Gastroesophageal sphincter (tissue), 4 donors: ENCODE data around the gene MXD4. TPM values are rescaled to one million over a fixed set of nuclear protein-coding genes. Genes with fewer than 3 reads are reported as not detected.
"Not testable (repeated sequence)": the region's sequence is repeated elsewhere in the genome, so short reads cannot be mapped to it uniquely, and the experiment has no call there.

Experiments used
- ATAC-seq: fragments of 150-250 bp; one replicate; pipeline ENCODE4 v1.9.1; 2016; ENCODE audit warnings: mild to moderate bottlenecking, moderate library complexity
- H3K27ac ChIP-seq, 4 donors: fragments of 200-600 bp; sonication (generic) in 3 of 4; 1 replicate in 3 of 4; 2 replicates in 1 of 4; pipeline ENCODE4 v1.5.1; 2016 to 2019
- H3K27me3 ChIP-seq: fragments of 200-600 bp; sonication (generic); one replicate; pipeline ENCODE4 v1.5.1; 2019
- H3K36me3 ChIP-seq, 2 donors: fragments of 200-600 bp; sonication (generic); one replicate each; pipeline ENCODE4 v1.5.1; 2019; ENCODE audit warnings: control low read depth in 1 of 2
- H3K4me1 ChIP-seq, 3 donors: fragments of 200-600 bp; sonication (generic); 1 replicate in 2 of 3; 2 replicates in 1 of 3; pipeline ENCODE4 v1.5.1; 2016 to 2019; ENCODE audit warnings: control low read depth in 2 of 3
- H3K4me3 ChIP-seq, 2 donors: fragments of 200-600 bp; sonication (generic); one replicate each; pipeline ENCODE4 v1.5.1; 2019; ENCODE audit warnings: mild to moderate bottlenecking in 1 of 2, moderate library complexity in 1 of 2
- H3K9me3 ChIP-seq, 3 donors: fragments of 200-600 bp; sonication (generic); one replicate each; pipeline ENCODE4 v1.5.1; 2017 to 2019; ENCODE audit warnings: control low read depth in 2 of 3
- CTCF ChIP-seq, 4 experiments: fragments of 200-600 bp in 2 of 4; fragments of 450-650 bp in 2 of 4; sonication (generic) in 1 of 4; IDR thresholded peaks; one replicate each; pipeline ENCODE4 v1.5.1; 2017 to 2019; ENCODE audit warnings: antibody characterized with exemption in 4 of 4, mild to moderate bottlenecking in 2 of 4, moderate library complexity in 2 of 4
- EP300 ChIP-seq: sonication (generic); formaldehyde crosslinking; IDR thresholded peaks from one replicate; pipeline ENCODE4 v1.6.1; 2017; ENCODE audit warnings: antibody characterized with exemption, mild to moderate bottlenecking
- POLR2A ChIP-seq, 2 donors: fragments of 450-650 bp; IDR thresholded peaks; one replicate each; pipeline ENCODE4 v1.6.1; 2017; ENCODE audit warnings: antibody characterized with exemption in 2 of 2, mild to moderate bottlenecking in 2 of 2, moderate library complexity in 1 of 2
- POLR2AphosphoS5 ChIP-seq: sonication (generic); formaldehyde crosslinking; IDR thresholded peaks from one replicate; pipeline ENCODE4 v1.6.1; 2017; ENCODE audit warnings: antibody characterized with exemption
- WGBS, 2 donors: methylation state at CpG; one replicate each; pipeline ENCODE4 v1.1.5; 2018; ENCODE audit warnings: low coverage in 1 of 2; 5-methylcytosine and 5-hydroxymethylcytosine counted together
- total RNA-seq, 4 donors: library from RNA; depleted of rRNA; stranded (reverse); fragments of >200 nt; gene quantifications; one replicate each; pipeline ENCODE4 v1.1.0, GENCODE V29; 2016

Gene MXD4
- total RNA-seq, 4 donors from 2014 or later: 36.1 to 76.2 (median 55.6) TPM

GRCh38 chr4:2236944-2237666 lies 24.8 kb downstream of the MXD4 start:
- WGBS, 2 donors: 44 to 55% methylated on average over 3 of the region's 3 CpGs
- H3K9me3 ChIP-seq: no peaks in the 10 kb centered on the region
- no peak overlapping the region for H3K4me3 ChIP-seq
- H3K4me1 ChIP-seq: peaks cover 9 to 47% (median 10%) of the 10 kb centered on the region in 3 donors
- ATAC-seq: no peak
- H3K36me3 ChIP-seq: peaks cover 5 to 34% of the 10 kb centered on the region in 2 donors
- TF ChIP-seq EP300 (no peak), POLR2AphosphoS5 (no peak), POLR2A (IDR thresholded peaks at IDR 0.05) (no peak), CTCF (IDR thresholded peaks at IDR 0.05) (no peak)
- no peaks in the 10 kb centered on the region for H3K27me3 ChIP-seq
- H3K27ac ChIP-seq: no peak overlapping the region

GRCh38 chr4:2231082-2231481 lies 30.8 kb downstream of the MXD4 start:
- no peaks in the 10 kb centered on the region for H3K27me3 ChIP-seq
- no peak for ATAC-seq
- no peak for TF ChIP-seq POLR2A (IDR thresholded peaks at IDR 0.05)
- no peak for TF ChIP-seq CTCF (IDR thresholded peaks at IDR 0.05)

GRCh38 chr4:2226261-2226660 lies 35.6 kb downstream of the MXD4 start:
- H3K4me3 ChIP-seq: no peak overlapping the region
- no peak for TF ChIP-seq POLR2A (IDR thresholded peaks at IDR 0.05)
- TF ChIP-seq POLR2AphosphoS5: no peak
- no peak for TF ChIP-seq CTCF (IDR thresholded peaks at IDR 0.05)
- no peak for TF ChIP-seq EP300
- H3K9me3 ChIP-seq: no peaks in the 10 kb centered on the region
- H3K36me3 ChIP-seq: peaks cover 0 to 36% of the 10 kb centered on the region in 2 donors
- no peak overlapping the region for H3K27ac ChIP-seq
- no peaks in the 10 kb centered on the region for H3K27me3 ChIP-seq
- WGBS, 2 donors: 69 to 90% methylated on average over 2 of the region's 2 CpGs
- H3K4me1 ChIP-seq: no peaks in the 10 kb centered on the region
- no peak for ATAC-seq

More at GRCh38 chr4:2231082-2231481, 30.8 kb downstream of the MXD4 start:
- peaks cover 5 to 37% of the 10 kb centered on the region in 2 donors for H3K36me3 ChIP-seq
- H3K4me1 ChIP-seq: no peaks in the 10 kb centered on the region
- H3K27ac ChIP-seq: no peak overlapping the region
- no peaks in the 10 kb centered on the region for H3K9me3 ChIP-seq
- WGBS, 2 donors: 92% methylated on average over 6 of the region's 6 CpGs
- no peak overlapping the region for H3K4me3 ChIP-seq

- Histone ChIP-seq H3K9me3 (no peaks in the 10 kb centered on the region), H3K4me1 (peaks cover 0 to 6% (median 0%) of the 10 kb centered on the region in 3 donors), H3K36me3 (peaks cover 0 to 31% of the 10 kb centered on the region in 2 donors), H3K27me3 (no peaks in the 10 kb centered on the region), H3K4me3 (no peak overlapping the region), H3K27ac (no peak overlapping the region)
- 90 to 100% methylated on average over 2 of the region's 2 CpGs for WGBS, 2 donors
- no peak for TF ChIP-seq CTCF (IDR thresholded peaks at IDR 0.05)
- TF ChIP-seq POLR2A (IDR thresholded peaks at IDR 0.05): no peak
- ATAC-seq: no peak
These were observed 39.1 kb downstream of the MXD4 start for GRCh38 chr4:2222838-2223237.

GRCh38 chr4:2221378-2221777 lies 40.5 kb downstream of the MXD4 start:
- H3K4me3 ChIP-seq: not testable (repeated sequence)

More at GRCh38 chr4:2221378-2221777, 40.5 kb downstream of the MXD4 start:
- H3K27me3 ChIP-seq, ATAC-seq, H3K9me3 ChIP-seq, H3K4me1 ChIP-seq, H3K27ac ChIP-seq: not testable (repeated sequence)
- peaks cover 0 to 30% of the 10 kb centered on the region in 2 donors for H3K36me3 ChIP-seq
- 63 to 70% methylated on average over 4 of the region's 4 CpGs for WGBS, 2 donors
